HG03521 (cell line): Measurements from ENCODE around the gene ENTR1.

Source experiments
- ATAC-seq: cut with Tn5 transposase; IDR thresholded peaks from one replicate; pipeline ENCODE4 v1.9.1; 2021; ENCODE audit warnings: mild to moderate bottlenecking, moderate library complexity; ENCODE audit not compliant: unreplicated experiment

ENTR1 gene

GRCh38 chr9:136398286-136398685 lies 12.1 kb downstream of the ENTR1 start:
- ATAC-seq, result no peak

- no peak for ATAC-seq
These were observed 12.8 kb downstream of the ENTR1 start for GRCh38 chr9:136397643-136398042.

- ATAC-seq, result no peak
These were observed 14.2 kb downstream of the ENTR1 start for GRCh38 chr9:136396219-136396515.

GRCh38 chr9:136395345-136396218 lies 14.8 kb downstream of the ENTR1 start:
- ATAC-seq, result no peak

- no peak for ATAC-seq
These were observed 15.4 kb downstream of the ENTR1 start for GRCh38 chr9:136395020-136395340.

GRCh38 chr9:136394312-136395019 lies 15.9 kb downstream of the ENTR1 start:
- ATAC-seq, result no peak

GRCh38 chr9:136393531-136393930 lies 16.9 kb downstream of the ENTR1 start:
- no peak for ATAC-seq

GRCh38 chr9:136392538-136393449 lies 17.6 kb downstream of the ENTR1 start:
- ATAC-seq, result no peak

GRCh38 chr9:136391737-136392537 lies 18.5 kb downstream of the ENTR1 start:
- no peak for ATAC-seq

GRCh38 chr9:136389396-136389795 lies 21.0 kb downstream of the ENTR1 start:
- no peak for ATAC-seq

- no peak for ATAC-seq
These were observed 23.2 kb downstream of the ENTR1 start for GRCh38 chr9:136387217-136387616.

- no peak for ATAC-seq
These were observed 24.4 kb downstream of the ENTR1 start for GRCh38 chr9:136386018-136386417.

GRCh38 chr9:136385015-136385414 lies 25.4 kb downstream of the ENTR1 start:
- no peak for ATAC-seq

- ATAC-seq, result no peak
These were observed 27.0 kb downstream of the ENTR1 start for GRCh38 chr9:136383436-136383835.

GRCh38 chr9:136381966-136382513 lies 28.4 kb downstream of the ENTR1 start:
- no peak for ATAC-seq

- no peak for ATAC-seq
These were observed 29.1 kb downstream of the ENTR1 start for GRCh38 chr9:136381311-136381710.

GRCh38 chr9:136380381-136380780 lies 30.0 kb downstream of the ENTR1 start:
- no peak for ATAC-seq

- ATAC-seq, result no peak
These were observed 30.5 kb downstream of the ENTR1 start for GRCh38 chr9:136379891-136380290.

GRCh38 chr9:136379401-136379800 lies 31.0 kb downstream of the ENTR1 start:
- ATAC-seq, result no peak

GRCh38 chr9:136379003-136379287 lies 31.5 kb downstream of the ENTR1 start:
- no peak for ATAC-seq
